ENCODE data around the gene LSM4. TPM values are rescaled to one million over a fixed set of nuclear protein-coding genes. Genes with fewer than 3 reads are reported as not detected.

LSM4 gene
- total and polyA plus RNA-seq, 2 of the 13 experiments (the other 11 are each of a cell fraction or from before 2014, with no cell fraction given): 65.8 to 166 TPM

- TF ChIP-seq CEBPZ (IDR thresholded peaks at IDR 0.05; ENCODE audit: low read length): no peak
- no peak for TF ChIP-seq FUBP1 (CRISPR knock-in tag; IDR thresholded peaks at IDR 0.05; ENCODE audit: borderline replicate concordance)
- TF ChIP-seq NFE2L1 (CRISPR knock-in tag; IDR thresholded peaks at IDR 0.05; ENCODE audit: borderline replicate concordance): no peak
- peak; percentile 52; the same call in 1 of the 2 replicates for TF ChIP-seq ZBTB46 (CRISPR knock-in tag; IDR thresholded peaks at IDR 0.05; ENCODE audit: borderline replicate concordance)
- no peak for TF ChIP-seq ZNF740 (CRISPR knock-in tag; IDR thresholded peaks at IDR 0.05)
- TF ChIP-seq KDM1A (CRISPR knock-in tag; IDR thresholded peaks at IDR 0.05): no peak
- no peak for TF ChIP-seq PRDM4 (CRISPR knock-in tag; IDR thresholded peaks at IDR 0.05; ENCODE audit: borderline replicate concordance)
- no peak for TF ChIP-seq SCMH1 (CRISPR knock-in tag; IDR thresholded peaks at IDR 0.05; ENCODE audit: borderline replicate concordance)
- TF ChIP-seq ZNF841 (CRISPR knock-in tag; IDR thresholded peaks at IDR 0.05; ENCODE audit: borderline replicate concordance): no peak
- no peak for TF ChIP-seq ZNF737 (CRISPR knock-in tag; IDR thresholded peaks at IDR 0.05; ENCODE audit: borderline replicate concordance)
- TF ChIP-seq CC2D1A (CRISPR knock-in tag; IDR thresholded peaks at IDR 0.05): no peak
- TF ChIP-seq HNF1A (IDR thresholded peaks at IDR 0.05; ENCODE audit: low read depth): no peak
- TF ChIP-seq HNF1A (CRISPR knock-in tag; IDR thresholded peaks at IDR 0.05; ENCODE audit: borderline replicate concordance): peak; percentile 76; the same call in 1 of the 2 replicates
Measured at GRCh38 chr19:18304458-18305310, 18.2 kb downstream of the LSM4 start (continued).
